Superior temporal gyrus (tissue), 1 donor: ENCODE data around the gene DDX46.
A peak's percentile ranks its signal among the peaks of the same experiment; 100 is the strongest.
"Not testable (repeated sequence)": the region's sequence is repeated elsewhere in the genome, so short reads cannot be mapped to it uniquely, and the experiment has no call there.

Experiments used
- DNase-seq: peaks from one replicate; pipeline ENCODE4 v3.0.0-alpha.2; 2016; ENCODE audit errors: extremely low spot score

The DDX46 gene, protein sequence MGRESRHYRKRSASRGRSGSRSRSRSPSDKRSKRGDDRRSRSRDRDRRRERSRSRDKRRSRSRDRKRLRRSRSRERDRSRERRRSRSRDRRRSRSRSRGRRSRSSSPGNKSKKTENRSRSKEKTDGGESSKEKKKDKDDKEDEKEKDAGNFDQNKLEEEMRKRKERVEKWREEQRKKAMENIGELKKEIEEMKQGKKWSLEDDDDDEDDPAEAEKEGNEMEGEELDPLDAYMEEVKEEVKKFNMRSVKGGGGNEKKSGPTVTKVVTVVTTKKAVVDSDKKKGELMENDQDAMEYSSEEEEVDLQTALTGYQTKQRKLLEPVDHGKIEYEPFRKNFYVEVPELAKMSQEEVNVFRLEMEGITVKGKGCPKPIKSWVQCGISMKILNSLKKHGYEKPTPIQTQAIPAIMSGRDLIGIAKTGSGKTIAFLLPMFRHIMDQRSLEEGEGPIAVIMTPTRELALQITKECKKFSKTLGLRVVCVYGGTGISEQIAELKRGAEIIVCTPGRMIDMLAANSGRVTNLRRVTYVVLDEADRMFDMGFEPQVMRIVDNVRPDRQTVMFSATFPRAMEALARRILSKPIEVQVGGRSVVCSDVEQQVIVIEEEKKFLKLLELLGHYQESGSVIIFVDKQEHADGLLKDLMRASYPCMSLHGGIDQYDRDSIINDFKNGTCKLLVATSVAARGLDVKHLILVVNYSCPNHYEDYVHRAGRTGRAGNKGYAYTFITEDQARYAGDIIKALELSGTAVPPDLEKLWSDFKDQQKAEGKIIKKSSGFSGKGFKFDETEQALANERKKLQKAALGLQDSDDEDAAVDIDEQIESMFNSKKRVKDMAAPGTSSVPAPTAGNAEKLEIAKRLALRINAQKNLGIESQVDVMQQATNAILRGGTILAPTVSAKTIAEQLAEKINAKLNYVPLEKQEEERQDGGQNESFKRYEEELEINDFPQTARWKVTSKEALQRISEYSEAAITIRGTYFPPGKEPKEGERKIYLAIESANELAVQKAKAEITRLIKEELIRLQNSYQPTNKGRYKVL

GRCh38 chr5:134758504-134759341, at the start of gene DDX46:
Gene DDX46 (plus strand): TSS chr5:134758779. CDS start chr5:134758939, 160 bp downstream.
- peak; percentile 93 for DNase-seq

GRCh38 chr5:134714120-134714519, 44.5 kb upstream of the DDX46 start:
- no peak for DNase-seq

DNA sequence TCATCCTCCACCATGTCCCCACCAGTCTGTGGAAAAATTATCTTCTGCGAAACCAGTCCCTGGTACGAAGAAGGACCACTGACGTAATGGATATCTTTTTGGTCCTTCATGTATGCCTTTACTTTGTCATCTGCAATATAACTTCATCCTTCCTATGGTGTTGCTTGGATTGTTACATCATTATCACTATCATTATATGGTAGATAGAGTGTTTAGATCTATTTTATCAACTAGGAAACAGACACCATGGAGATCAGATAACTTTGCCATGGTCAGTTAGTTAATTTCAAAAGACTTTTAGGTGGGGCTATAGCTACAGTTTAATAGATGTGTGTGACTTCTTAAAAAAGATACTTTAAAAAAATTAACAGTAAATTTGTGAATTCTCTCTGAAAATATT, 44.0 kb upstream of the DDX46 start:
- DNase-seq = no peak

- DNase-seq = not testable (repeated sequence)
Measured at GRCh38 chr5:134715466-134715865, 43.1 kb upstream of the DDX46 start.

DNA sequence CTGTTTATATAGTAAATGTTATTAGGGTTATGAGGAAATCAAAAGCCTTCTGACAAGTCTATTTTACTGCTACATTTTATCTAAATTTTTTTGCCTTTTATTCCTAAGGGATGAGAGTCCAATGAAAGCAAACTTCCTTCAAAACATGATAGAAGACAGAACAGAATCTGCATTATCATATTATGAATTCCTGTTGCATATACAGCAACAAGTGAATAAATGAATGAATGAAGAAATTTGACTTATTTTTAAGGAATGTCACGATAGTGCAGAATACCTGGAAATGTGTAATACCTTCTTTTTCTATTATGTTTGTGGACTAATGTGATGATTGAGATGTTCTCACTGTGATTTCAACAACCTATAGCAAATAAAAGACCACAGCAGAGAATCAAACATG, 33.7 kb upstream of the DDX46 start:
- no peak for DNase-seq

DNA sequence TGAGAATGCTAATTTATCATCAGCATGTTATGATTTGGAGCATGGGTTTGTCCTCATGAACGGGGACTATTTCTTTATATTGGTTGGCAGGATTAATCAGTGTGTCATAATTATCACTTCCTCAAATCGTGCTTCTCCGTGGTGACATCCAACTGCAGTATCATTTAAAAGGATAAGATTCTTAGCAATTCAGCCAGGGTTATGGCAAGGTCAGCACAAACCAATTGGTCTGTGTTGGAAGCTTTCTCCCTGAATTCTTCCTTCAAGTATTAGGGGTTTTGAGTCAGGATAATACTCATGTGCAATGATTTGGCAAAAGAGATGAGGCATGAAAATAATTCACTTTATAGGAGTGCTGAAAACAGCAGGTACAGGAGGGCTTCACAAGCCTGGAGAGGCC, 25.8 kb upstream of the DDX46 start:
- no peak for DNase-seq

- no peak for DNase-seq
Measured at GRCh38 chr5:134735243-134735642, 23.3 kb upstream of the DDX46 start.

- no peak for DNase-seq
Measured at GRCh38 chr5:134736173-134736812, 22.3 kb upstream of the DDX46 start.

GRCh38 chr5:134738133-134738962, 20.2 kb upstream of the DDX46 start, which contains the start of gene CAMLG:
Gene CAMLG (plus strand): TSS chr5:134738548. CDS start chr5:134738621, 73 bp downstream.
- peak; percentile 98 for DNase-seq

DNA sequence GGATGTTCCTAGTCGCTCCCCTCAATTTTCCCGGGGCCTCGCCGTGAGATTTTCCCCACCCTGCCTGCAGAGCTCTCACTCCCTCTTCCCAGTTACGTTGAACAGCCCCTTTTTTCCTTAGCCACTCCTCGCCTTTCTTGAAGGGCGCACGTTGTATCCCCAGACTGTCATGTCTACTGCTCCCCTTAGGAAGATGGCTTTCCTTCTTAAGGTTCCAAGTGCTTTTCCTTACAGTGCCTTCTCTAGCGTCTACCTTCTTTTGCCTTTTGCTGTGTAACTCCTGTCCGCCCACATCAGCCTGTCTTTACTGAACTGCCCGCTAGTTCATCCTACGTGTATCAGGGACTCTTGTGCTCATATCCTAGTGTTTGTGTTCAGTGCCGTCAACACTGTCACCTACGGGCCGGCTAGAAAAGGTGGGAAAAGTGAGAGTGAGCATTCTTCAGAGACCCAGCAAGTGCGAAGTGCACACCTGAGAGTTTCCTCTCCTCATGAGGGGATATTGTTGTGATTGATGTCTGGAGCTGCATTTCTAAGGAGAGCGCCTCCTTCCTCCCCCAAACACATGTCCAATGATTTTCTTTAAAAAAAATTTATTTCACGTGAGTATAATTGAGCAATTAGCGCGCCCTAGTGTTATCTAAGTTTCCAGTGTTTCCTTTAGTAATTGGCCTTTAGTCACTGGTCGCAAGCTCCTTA, 19.5 kb upstream of the DDX46 start:
- peak; percentile 38 for DNase-seq

DNA sequence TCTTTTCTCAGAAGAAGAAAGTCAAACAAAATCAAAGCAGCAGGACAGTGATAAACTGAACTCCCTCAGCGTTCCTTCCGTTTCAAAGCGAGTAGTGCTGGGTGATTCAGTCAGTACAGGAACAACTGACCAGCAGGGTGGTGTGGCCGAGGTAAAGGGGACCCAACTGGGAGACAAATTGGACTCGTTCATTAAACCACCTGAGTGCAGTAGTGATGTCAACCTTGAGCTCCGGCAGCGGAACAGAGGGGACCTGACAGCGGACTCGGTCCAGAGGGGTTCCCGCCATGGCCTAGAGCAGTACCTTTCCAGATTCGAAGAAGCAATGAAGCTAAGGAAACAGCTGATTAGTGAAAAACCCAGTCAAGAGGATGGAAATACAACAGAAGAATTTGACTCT, 17.5 kb upstream of the DDX46 start:
- DNase-seq = no peak

DNA sequence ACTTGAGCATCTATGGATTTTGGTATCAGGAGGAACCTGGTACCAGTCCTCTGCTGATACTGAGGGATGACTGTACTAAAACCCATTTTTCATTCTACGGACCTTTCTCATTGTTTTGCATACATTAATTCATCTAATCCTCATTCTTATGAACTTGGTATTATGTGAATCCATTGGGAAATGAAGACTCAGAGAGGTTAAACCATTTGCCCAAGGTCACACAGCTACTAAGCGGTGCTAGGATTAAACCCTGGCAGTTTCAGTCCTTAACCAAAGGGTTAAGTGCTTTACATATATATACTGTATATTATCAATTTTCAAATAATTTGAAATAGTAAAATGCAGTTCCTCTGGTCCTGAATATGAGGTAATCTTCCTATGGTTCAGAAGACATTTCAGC, 16.4 kb upstream of the DDX46 start:
- no peak for DNase-seq

- DNase-seq = no peak
Measured at GRCh38 chr5:134749415-134749814, 9.2 kb upstream of the DDX46 start.

DNA sequence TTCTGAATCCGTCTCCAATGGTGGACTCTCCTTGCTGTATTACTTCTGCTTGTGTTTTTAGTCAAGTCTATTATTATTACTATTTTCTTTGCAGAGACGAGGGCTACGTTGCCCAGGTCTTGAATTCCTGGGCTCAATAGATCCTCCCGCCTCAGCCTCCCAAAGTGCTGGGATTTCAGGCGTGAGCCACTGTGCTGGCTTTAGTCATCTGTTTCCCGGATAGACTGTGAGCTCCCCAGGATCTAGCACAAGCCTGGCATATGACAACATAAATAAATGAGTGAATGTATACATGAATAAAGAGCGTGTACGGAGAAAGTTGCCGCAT, 439 bp upstream of the DDX46 start:
- no peak for DNase-seq

- DNase-seq = not testable (repeated sequence)
Measured at GRCh38 chr5:134767528-134768291, 9.1 kb downstream of the DDX46 start.

GRCh38 chr5:134769206-134769605, 10.6 kb downstream of the DDX46 start:
- DNase-seq = no peak

GRCh38 chr5:134772461-134773125, 14.0 kb downstream of the DDX46 start:
- no peak for DNase-seq

DNA sequence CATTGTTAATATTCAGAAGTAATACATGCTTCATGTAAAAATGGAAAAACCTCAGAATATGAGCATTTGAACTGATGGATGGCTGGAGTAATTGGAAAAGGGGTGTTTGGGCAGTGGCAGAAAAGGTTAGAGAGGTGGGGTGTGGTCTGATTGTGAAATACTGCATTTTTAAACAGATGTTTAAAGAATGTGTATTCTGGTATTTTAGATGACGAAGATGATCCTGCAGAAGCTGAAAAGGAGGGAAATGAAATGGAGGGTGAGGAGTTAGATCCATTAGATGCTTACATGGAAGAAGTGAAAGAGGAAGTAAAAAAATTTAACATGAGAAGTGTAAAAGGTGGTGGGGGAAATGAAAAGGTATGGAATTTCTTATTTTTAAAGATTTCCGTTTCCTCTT, 18.8 kb downstream of the DDX46 start:
- DNase-seq = no peak
